Liver (tissue), 3 donors: Measurements from ENCODE around the gene OR7A10.

Source experiments
- EGR1 ChIP-seq, 2 donors: IDR thresholded peaks; 2 replicates each; pipeline ENCODE4 v1.6.1; 2016 to 2018; ENCODE audit warnings: antibody characterized with exemption in 2 of 2, low read depth in 2 of 2
- GABPA ChIP-seq, 2 donors: IDR thresholded peaks in 1 of 2; conservative IDR thresholded peaks in 1 of 2; 2 replicates each; pipeline ENCODE4 v1.6.1; 2016; ENCODE audit warnings: antibody characterized with exemption in 2 of 2, mild to moderate bottlenecking in 1 of 2, moderate library complexity in 1 of 2
- JUND ChIP-seq, 2 donors: IDR thresholded peaks; 2 replicates each; pipeline ENCODE4 v1.6.1; 2016; ENCODE audit warnings: antibody characterized with exemption in 2 of 2
- RAD21 ChIP-seq, 2 donors: IDR thresholded peaks; 2 replicates each; pipeline ENCODE4 v1.6.1; 2016; ENCODE audit warnings: antibody characterized with exemption in 2 of 2, mild to moderate bottlenecking in 2 of 2
- TF ChIP-seq, protein P1 (sequence below): fragments of 150-350 bp; IDR thresholded peaks from 2 replicates; pipeline ENCODE4 v1.5.1; 2017; ENCODE audit warnings: improper control_type of control experiment, low read depth, low read length; ENCODE audit not compliant: missing input control
- TF ChIP-seq, protein P2 (sequence below): IDR thresholded peaks from 2 replicates; pipeline ENCODE4 v1.6.1; 2016; ENCODE audit warnings: antibody characterized with exemption
- donor health status: healthy.
- donor health status: healthy.

DNA sequence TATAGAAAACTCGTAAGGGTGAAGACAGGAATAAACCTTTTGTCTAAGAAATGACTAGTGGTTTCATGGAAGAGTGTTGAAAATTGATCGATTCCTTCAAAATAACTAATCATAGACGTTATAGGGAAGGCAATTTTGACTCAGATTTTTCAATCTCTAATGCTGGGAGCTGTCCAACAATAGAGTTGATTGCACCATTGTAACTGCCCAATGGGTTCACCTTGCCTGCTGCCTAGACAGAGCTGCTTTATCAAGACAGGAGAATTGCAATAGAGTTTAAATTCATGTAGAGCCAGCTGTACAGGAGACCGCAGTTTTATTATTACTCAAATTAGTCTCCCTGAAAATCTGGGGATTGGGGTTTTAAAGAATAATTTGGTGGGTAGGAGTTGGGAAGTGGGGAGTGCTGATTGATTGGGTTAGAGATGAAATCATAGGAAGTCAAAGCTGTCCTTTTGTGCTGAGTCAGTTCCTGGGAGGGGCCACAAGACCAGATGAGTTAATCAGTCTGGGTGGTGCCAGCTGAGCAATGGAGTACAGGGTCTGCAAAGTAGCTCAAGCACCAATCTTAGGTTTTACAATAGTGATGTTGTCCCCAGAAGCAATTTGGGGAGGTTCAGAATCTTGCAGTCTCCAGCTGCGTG is 53.5 kb downstream of the OR7A10 start:
- TF ChIP-seq RAD21 (IDR thresholded peaks at IDR 0.05), result no peak
- TF ChIP-seq, protein P1, sequence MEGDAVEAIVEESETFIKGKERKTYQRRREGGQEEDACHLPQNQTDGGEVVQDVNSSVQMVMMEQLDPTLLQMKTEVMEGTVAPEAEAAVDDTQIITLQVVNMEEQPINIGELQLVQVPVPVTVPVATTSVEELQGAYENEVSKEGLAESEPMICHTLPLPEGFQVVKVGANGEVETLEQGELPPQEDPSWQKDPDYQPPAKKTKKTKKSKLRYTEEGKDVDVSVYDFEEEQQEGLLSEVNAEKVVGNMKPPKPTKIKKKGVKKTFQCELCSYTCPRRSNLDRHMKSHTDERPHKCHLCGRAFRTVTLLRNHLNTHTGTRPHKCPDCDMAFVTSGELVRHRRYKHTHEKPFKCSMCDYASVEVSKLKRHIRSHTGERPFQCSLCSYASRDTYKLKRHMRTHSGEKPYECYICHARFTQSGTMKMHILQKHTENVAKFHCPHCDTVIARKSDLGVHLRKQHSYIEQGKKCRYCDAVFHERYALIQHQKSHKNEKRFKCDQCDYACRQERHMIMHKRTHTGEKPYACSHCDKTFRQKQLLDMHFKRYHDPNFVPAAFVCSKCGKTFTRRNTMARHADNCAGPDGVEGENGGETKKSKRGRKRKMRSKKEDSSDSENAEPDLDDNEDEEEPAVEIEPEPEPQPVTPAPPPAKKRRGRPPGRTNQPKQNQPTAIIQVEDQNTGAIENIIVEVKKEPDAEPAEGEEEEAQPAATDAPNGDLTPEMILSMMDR, result no peak
- TF ChIP-seq JUND (IDR thresholded peaks at IDR 0.05), result no peak
- no peak for TF ChIP-seq GABPA (IDR thresholded peaks at IDR 0.05 in 1 of 2, conservative IDR thresholded peaks at IDR 0.05 in 1 of 2)
- no peak for TF ChIP-seq EGR1 (IDR thresholded peaks at IDR 0.05; ENCODE audit: low read depth in 2 of 2)
- TF ChIP-seq, protein P2, sequence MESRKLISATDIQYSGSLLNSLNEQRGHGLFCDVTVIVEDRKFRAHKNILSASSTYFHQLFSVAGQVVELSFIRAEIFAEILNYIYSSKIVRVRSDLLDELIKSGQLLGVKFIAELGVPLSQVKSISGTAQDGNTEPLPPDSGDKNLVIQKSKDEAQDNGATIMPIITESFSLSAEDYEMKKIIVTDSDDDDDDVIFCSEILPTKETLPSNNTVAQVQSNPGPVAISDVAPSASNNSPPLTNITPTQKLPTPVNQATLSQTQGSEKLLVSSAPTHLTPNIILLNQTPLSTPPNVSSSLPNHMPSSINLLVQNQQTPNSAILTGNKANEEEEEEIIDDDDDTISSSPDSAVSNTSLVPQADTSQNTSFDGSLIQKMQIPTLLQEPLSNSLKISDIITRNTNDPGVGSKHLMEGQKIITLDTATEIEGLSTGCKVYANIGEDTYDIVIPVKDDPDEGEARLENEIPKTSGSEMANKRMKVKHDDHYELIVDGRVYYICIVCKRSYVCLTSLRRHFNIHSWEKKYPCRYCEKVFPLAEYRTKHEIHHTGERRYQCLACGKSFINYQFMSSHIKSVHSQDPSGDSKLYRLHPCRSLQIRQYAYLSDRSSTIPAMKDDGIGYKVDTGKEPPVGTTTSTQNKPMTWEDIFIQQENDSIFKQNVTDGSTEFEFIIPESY, result no peak
